Activated naive CD8-positive, alpha-beta T cell treated with anti-CD3 and anti-CD28 coated beads for 36 hours (primary cell): Measurements from ENCODE around the gene RHEX. TPM values are rescaled to one million over a fixed set of nuclear protein-coding genes. Genes with fewer than 3 reads are reported as not detected.

Experiments used
- DNase-seq: peaks from one replicate; pipeline ENCODE4 v3.0.0; 2021
- H3K27ac Mint-ChIP-seq: one replicate; pipeline ENCODE4 v1.8.0; 2022; ENCODE audit warnings: mild to moderate bottlenecking, moderate library complexity, mixed read lengths
- H3K27me3 Mint-ChIP-seq: one replicate; pipeline ENCODE4 v1.8.0; 2022; ENCODE audit warnings: mild to moderate bottlenecking, mixed read lengths
- H3K36me3 Mint-ChIP-seq: one replicate; pipeline ENCODE4 v1.8.0; 2021; ENCODE audit warnings: mild to moderate bottlenecking, mixed read lengths
- H3K4me1 Mint-ChIP-seq: one replicate; pipeline ENCODE4 v1.8.0; 2021; ENCODE audit warnings: mixed read lengths
- H3K4me3 Mint-ChIP-seq: one replicate; pipeline ENCODE4 v1.8.0; 2022; ENCODE audit warnings: mild to moderate bottlenecking, moderate library complexity, mixed read lengths
- H3K9me3 Mint-ChIP-seq: one replicate; pipeline ENCODE4 v1.8.0; 2022; ENCODE audit warnings: mixed read lengths
- total RNA-seq, 2 experiments: library from RNA; stranded (reverse); gene quantifications; one replicate each; pipeline ENCODE4 v1.2.3, GENCODE V29; 2021

Gene RHEX
- total RNA-seq, 2 experiments from 2014 or later: not detected

- Mint-ChIP-seq H3K27me3 (peaks cover 25% of the 10 kb centered on the region), H3K27ac (no peak overlapping the region), H3K4me3 (no peak overlapping the region), H3K9me3 (peaks cover under 1% of the 10 kb centered on the region), H3K4me1 (no peaks in the 10 kb centered on the region), H3K36me3 (no peaks in the 10 kb centered on the region)
- DNase-seq: no peak
Observed at GRCh38 chr1:206127336-206127735, 74.4 kb downstream of the RHEX start.

- H3K9me3 Mint-ChIP-seq: no peaks in the 10 kb centered on the region
- H3K4me3 Mint-ChIP-seq: no peak overlapping the region
- H3K4me1 Mint-ChIP-seq: no peaks in the 10 kb centered on the region
- DNase-seq: no peak
- H3K27me3 Mint-ChIP-seq: peaks cover 25% of the 10 kb centered on the region
- H3K36me3 Mint-ChIP-seq: no peaks in the 10 kb centered on the region
- H3K27ac Mint-ChIP-seq: no peak overlapping the region
Observed at GRCh38 chr1:206128196-206128595, 75.2 kb downstream of the RHEX start.

GRCh38 chr1:206131037-206131436 lies 78.1 kb downstream of the RHEX start:
- no peaks in the 10 kb centered on the region for H3K9me3 Mint-ChIP-seq
- no peak for DNase-seq
- H3K27ac Mint-ChIP-seq: no peak overlapping the region
- H3K4me3 Mint-ChIP-seq: no peak overlapping the region
- H3K27me3 Mint-ChIP-seq: peaks cover 24% of the 10 kb centered on the region
- H3K36me3 Mint-ChIP-seq: no peaks in the 10 kb centered on the region
- no peaks in the 10 kb centered on the region for H3K4me1 Mint-ChIP-seq

GRCh38 chr1:206133751-206134415 lies 80.9 kb downstream of the RHEX start:
- no peak for DNase-seq
- Mint-ChIP-seq H3K27ac (no peak overlapping the region), H3K9me3 (no peaks in the 10 kb centered on the region), H3K4me3 (no peak overlapping the region), H3K4me1 (no peaks in the 10 kb centered on the region), H3K36me3 (no peaks in the 10 kb centered on the region), H3K27me3 (peaks cover 13% of the 10 kb centered on the region)

- Mint-ChIP-seq H3K4me1 (no peaks in the 10 kb centered on the region), H3K27me3 (peaks cover 13% of the 10 kb centered on the region), H3K4me3 (no peak overlapping the region), H3K27ac (no peak overlapping the region), H3K9me3 (no peaks in the 10 kb centered on the region), H3K36me3 (no peaks in the 10 kb centered on the region)
- no peak for DNase-seq
Observed at GRCh38 chr1:206135248-206135647, 82.3 kb downstream of the RHEX start.

- Mint-ChIP-seq H3K9me3 (no peaks in the 10 kb centered on the region), H3K27me3 (peaks cover 13% of the 10 kb centered on the region), H3K4me1 (no peaks in the 10 kb centered on the region), H3K27ac (no peak overlapping the region), H3K4me3 (no peak overlapping the region), H3K36me3 (no peaks in the 10 kb centered on the region)
- no peak for DNase-seq
Observed at GRCh38 chr1:206136241-206136640, 83.3 kb downstream of the RHEX start.

- H3K4me1 Mint-ChIP-seq: peaks cover 3% of the 10 kb centered on the region
- H3K27me3 Mint-ChIP-seq: peaks cover 8% of the 10 kb centered on the region
- H3K4me3 Mint-ChIP-seq: no peak overlapping the region
- no peaks in the 10 kb centered on the region for H3K36me3 Mint-ChIP-seq
- H3K9me3 Mint-ChIP-seq: no peaks in the 10 kb centered on the region
- H3K27ac Mint-ChIP-seq: no peak overlapping the region
- DNase-seq: no peak
Observed at GRCh38 chr1:206142011-206142410, 89.0 kb downstream of the RHEX start.

GRCh38 chr1:206142770-206143169 lies 89.8 kb downstream of the RHEX start:
- Mint-ChIP-seq H3K4me3 (no peak overlapping the region), H3K27me3 (peaks cover 8% of the 10 kb centered on the region), H3K9me3 (no peaks in the 10 kb centered on the region)

GRCh38 chr1:206143537-206144172 lies 90.7 kb downstream of the RHEX start:
- Mint-ChIP-seq H3K4me1 (peaks cover 3% of the 10 kb centered on the region), H3K36me3 (no peaks in the 10 kb centered on the region)

More at GRCh38 chr1:206142770-206143169, 89.8 kb downstream of the RHEX start:
- Mint-ChIP-seq H3K27ac (no peak overlapping the region), H3K36me3 (no peaks in the 10 kb centered on the region), H3K4me1 (peaks cover 3% of the 10 kb centered on the region)
- no peak for DNase-seq

GRCh38 chr1:206144605-206145004 lies 91.6 kb downstream of the RHEX start:
- DNase-seq: no peak
- no peak overlapping the region for H3K27ac Mint-ChIP-seq
- H3K4me1 Mint-ChIP-seq: peaks cover 3% of the 10 kb centered on the region
- no peak overlapping the region for H3K4me3 Mint-ChIP-seq
- H3K9me3 Mint-ChIP-seq: no peaks in the 10 kb centered on the region
- H3K36me3 Mint-ChIP-seq: no peaks in the 10 kb centered on the region
- peaks cover 8% of the 10 kb centered on the region for H3K27me3 Mint-ChIP-seq

More at GRCh38 chr1:206143537-206144172, 90.7 kb downstream of the RHEX start:
- H3K27me3 Mint-ChIP-seq: peaks cover 8% of the 10 kb centered on the region
- DNase-seq: no peak
- H3K4me3 Mint-ChIP-seq: no peak overlapping the region
- H3K9me3 Mint-ChIP-seq: no peaks in the 10 kb centered on the region
- no peak overlapping the region for H3K27ac Mint-ChIP-seq

- Mint-ChIP-seq H3K36me3 (no peaks in the 10 kb centered on the region), H3K4me1 (peaks cover 3% of the 10 kb centered on the region), H3K27ac (no peak overlapping the region), H3K9me3 (no peaks in the 10 kb centered on the region), H3K4me3 (no peak overlapping the region), H3K27me3 (peaks cover 8% of the 10 kb centered on the region)
- DNase-seq: no peak
Observed at GRCh38 chr1:206145771-206146290, 92.9 kb downstream of the RHEX start.

Other genes with a start within 250 kb of the RHEX start
- gene SLC41A1, start 240.0 kb upstream of the RHEX start, total RNA-seq: 10 to 100 TPM; 31.5 to 31.6 TPM
- under 1 TPM; 0.20 to 0.25 TPM for gene PM20D1, start 203.0 kb upstream of the RHEX start, total RNA-seq
- not detected for gene SLC26A9, start 109.7 kb upstream of the RHEX start, total RNA-seq
- gene RAB7B, start 49.8 kb upstream of the RHEX start, total RNA-seq: not detected
- gene CTSE, start 29.3 kb upstream of the RHEX start, total RNA-seq: not detected
- not detected for gene AVPR1B, start 64.2 kb downstream of the RHEX start, total RNA-seq
- 10 to 100 TPM; 23.6 to 29.9 TPM for gene FAM72A, start 149.7 kb downstream of the RHEX start, total RNA-seq
- 10 to 100 TPM; 40.7 to 40.8 TPM for gene SRGAP2, start 150.4 kb downstream of the RHEX start, total RNA-seq